H9 (cell line): ENCODE results near the gene CELA2B. TPM values are rescaled to one million over a fixed set of nuclear protein-coding genes. Genes with fewer than 3 reads are reported as not detected.

ENCODE experiments used
- DNase-seq: peaks from one replicate; pipeline ENCODE4 v3.0.0-alpha.2; 2017
- H2AFZ ChIP-seq: one replicate; pipeline ENCODE4 v1.6.1; 2013; ENCODE audit warnings: mild to moderate bottlenecking, low read length, control low read depth, moderate library complexity
- H2AK5ac ChIP-seq: 2 replicates; pipeline ENCODE4 v1.6.1; 2013; ENCODE audit warnings: low read length, control low read depth, mixed read lengths; ENCODE audit not compliant: insufficient read length
- H2BK120ac ChIP-seq: one replicate; pipeline ENCODE4 v1.6.1; 2013; ENCODE audit warnings: low read depth, mild to moderate bottlenecking, low read length, control low read depth, inconsistent platforms; ENCODE audit not compliant: poor library complexity, severe bottlenecking
- H2BK12ac ChIP-seq: 2 replicates; pipeline ENCODE4 v1.6.1; 2013; ENCODE audit warnings: low read length, control low read depth, mixed read lengths, low read depth; ENCODE audit not compliant: insufficient read length
- H2BK15ac ChIP-seq: 2 replicates; pipeline ENCODE4 v1.6.1; 2013; ENCODE audit warnings: low read depth, low read length, control low read depth
- H2BK20ac ChIP-seq: one replicate; pipeline ENCODE4 v1.6.1; 2013; ENCODE audit warnings: low read depth, mild to moderate bottlenecking, low read length, control low read depth, inconsistent platforms; ENCODE audit not compliant: poor library complexity, severe bottlenecking
- H2BK5ac ChIP-seq: 2 replicates; pipeline ENCODE4 v1.6.1; 2013; ENCODE audit warnings: low read length, control low read depth, mixed read lengths; ENCODE audit not compliant: insufficient read length
- H3K14ac ChIP-seq: 2 replicates; pipeline ENCODE4 v1.6.1; 2013; ENCODE audit warnings: low read length, control low read depth; ENCODE audit not compliant: insufficient read depth
- H3K18ac ChIP-seq: 2 replicates; pipeline ENCODE4 v1.6.1; 2013; ENCODE audit warnings: low read depth, mild to moderate bottlenecking, mixed read lengths, low read length, control low read depth; ENCODE audit not compliant: insufficient read length
- H3K23ac ChIP-seq: 2 replicates; pipeline ENCODE4 v1.6.1; 2013; ENCODE audit warnings: low read length, control low read depth, mixed read lengths, low read depth; ENCODE audit not compliant: insufficient read length
- H3K23me2 ChIP-seq: 2 replicates; pipeline ENCODE4 v1.6.1; 2013; ENCODE audit warnings: low read depth, mild to moderate bottlenecking, mixed read lengths, low read length, control low read depth; ENCODE audit not compliant: insufficient read length, poor library complexity, severe bottlenecking
- H3K27ac ChIP-seq: 2 replicates; pipeline ENCODE4 v1.5.1; 2013; ENCODE audit warnings: low read length, control low read depth, mixed read lengths, low read depth; ENCODE audit not compliant: insufficient read length
- H3K27me3 ChIP-seq: 2 replicates; pipeline ENCODE4 v1.6.1; 2013; ENCODE audit warnings: low read length, control low read depth, inconsistent platforms; ENCODE audit not compliant: insufficient read depth
- H3K4ac ChIP-seq: 2 replicates; pipeline ENCODE4 v1.6.1; 2013; ENCODE audit warnings: low read depth, mild to moderate bottlenecking, control low read depth, inconsistent platforms, low read length, moderate library complexity
- H3K4me1 ChIP-seq: 2 replicates; pipeline ENCODE4 v1.6.1; 2013; ENCODE audit warnings: low read length, control low read depth, inconsistent platforms; ENCODE audit not compliant: insufficient read depth
- H3K4me2 ChIP-seq: 2 replicates; pipeline ENCODE4 v1.6.1; 2013; ENCODE audit warnings: low read length, control low read depth, mixed read lengths; ENCODE audit not compliant: insufficient read length, insufficient read depth
- H3K56ac ChIP-seq: 2 replicates; pipeline ENCODE4 v1.6.1; 2013; ENCODE audit warnings: low read depth, mild to moderate bottlenecking, mixed read lengths, low read length, control low read depth; ENCODE audit not compliant: insufficient read length
- H3K79me1 ChIP-seq: 2 replicates; pipeline ENCODE4 v1.6.1; 2013; ENCODE audit warnings: low read depth, mild to moderate bottlenecking, moderate library complexity, low read length, control low read depth, inconsistent platforms; ENCODE audit not compliant: insufficient read depth, poor library complexity, severe bottlenecking
- H3K79me2 ChIP-seq: 2 replicates; pipeline ENCODE4 v1.6.1; 2013; ENCODE audit warnings: low read length, control low read depth, inconsistent platforms; ENCODE audit not compliant: insufficient read depth
- H3K9ac ChIP-seq: 2 replicates; pipeline ENCODE4 v1.6.1; 2013; ENCODE audit warnings: low read length, control low read depth, mixed read lengths; ENCODE audit not compliant: insufficient read length; ENCODE audit errors: extremely low read depth
- H3K9me3 ChIP-seq: one replicate; pipeline ENCODE4 v1.6.1; 2013; ENCODE audit warnings: low read depth, low read length, inconsistent platforms; ENCODE audit not compliant: control insufficient read depth
- H3T11ph ChIP-seq: one replicate; pipeline ENCODE4 v1.6.1; 2013; ENCODE audit warnings: mild to moderate bottlenecking, low read length, control low read depth, inconsistent platforms
- H4K20me1 ChIP-seq: one replicate; pipeline ENCODE4 v1.6.1; 2013; ENCODE audit not compliant: control insufficient read depth, insufficient read length, insufficient read depth
- H4K5ac ChIP-seq: 2 replicates; pipeline ENCODE4 v1.6.1; 2013; ENCODE audit warnings: low read depth, mild to moderate bottlenecking, mixed read lengths, low read length, control low read depth; ENCODE audit not compliant: insufficient read length
- H4K8ac ChIP-seq: replicated peaks from 2 replicates; pipeline ENCODE4 v1.6.1; 2013; ENCODE audit warnings: low read length, control low read depth, mixed read lengths, low read depth; ENCODE audit not compliant: insufficient read length
- H4K91ac ChIP-seq: 2 replicates; pipeline ENCODE4 v1.6.1; 2013; ENCODE audit warnings: low read depth, mild to moderate bottlenecking, moderate library complexity, mixed read lengths, low read length, control low read depth; ENCODE audit not compliant: insufficient read length
- H3K27ac Mint-ChIP-seq, 3 experiments: 2 replicates in 2 of 3; 3 replicates in 1 of 3; pipeline ENCODE4 v1.8.0; 2020 to 2021; ENCODE audit warnings: mixed read lengths in 3 of 3, mild to moderate bottlenecking in 1 of 3, moderate library complexity in 1 of 3
- H3K27me3 Mint-ChIP-seq: 2 replicates; pipeline ENCODE4 v1.8.0; 2021; ENCODE audit warnings: low read depth, mild to moderate bottlenecking, moderate library complexity, mixed read lengths
- H3K36me3 Mint-ChIP-seq, 3 experiments: 2 replicates in 2 of 3; 3 replicates in 1 of 3; pipeline ENCODE4 v1.8.0; 2020 to 2021; ENCODE audit warnings: low read depth in 3 of 3, mixed read lengths in 3 of 3; ENCODE audit not compliant: insufficient read depth in 1 of 3
- H3K4me1 Mint-ChIP-seq, 2 experiments: 2 replicates each; pipeline ENCODE4 v1.8.0; 2020; ENCODE audit warnings: mixed read lengths in 2 of 2
- H3K4me3 Mint-ChIP-seq, 2 experiments: 2 replicates in 1 of 2; 3 replicates in 1 of 2; pipeline ENCODE4 v1.8.0; 2020 to 2021; ENCODE audit warnings: mild to moderate bottlenecking in 2 of 2, mixed read lengths in 2 of 2, moderate library complexity in 1 of 2
- H3K9me3 Mint-ChIP-seq, 2 experiments: 2 replicates in 1 of 2; 3 replicates in 1 of 2; pipeline ENCODE4 v1.8.0; 2020; ENCODE audit warnings: mild to moderate bottlenecking in 2 of 2, mixed read lengths in 2 of 2, moderate library complexity in 1 of 2
- WGBS: extraction: QIAGEN DNeasy Blood & Tissue Kit; methylation state at CpG from one replicate; pipeline ENCODE4 v1.1.7; 2013; ENCODE audit warnings: missing lambda C conversion rate, low lambda C conversion rate, mixed read lengths; ENCODE audit not compliant: insufficient read length; ENCODE audit errors: extremely low coverage; 5-methylcytosine and 5-hydroxymethylcytosine counted together
- total RNA-seq: library from RNA; stranded (reverse); gene quantifications from 2 replicates; pipeline ENCODE4 v1.2.1, GENCODE V29; 2021
- TF ChIP-seq, protein P1 (sequence below): fragments of 200-600 bp; sonication (generic); conservative IDR thresholded peaks from 3 replicates; pipeline ENCODE4 v1.8.0; 2021; ENCODE audit warnings: antibody characterized with exemption, mild to moderate bottlenecking

The CELA2B gene
- total RNA-seq, 1 experiment from 2014 or later: not detected

DNA sequence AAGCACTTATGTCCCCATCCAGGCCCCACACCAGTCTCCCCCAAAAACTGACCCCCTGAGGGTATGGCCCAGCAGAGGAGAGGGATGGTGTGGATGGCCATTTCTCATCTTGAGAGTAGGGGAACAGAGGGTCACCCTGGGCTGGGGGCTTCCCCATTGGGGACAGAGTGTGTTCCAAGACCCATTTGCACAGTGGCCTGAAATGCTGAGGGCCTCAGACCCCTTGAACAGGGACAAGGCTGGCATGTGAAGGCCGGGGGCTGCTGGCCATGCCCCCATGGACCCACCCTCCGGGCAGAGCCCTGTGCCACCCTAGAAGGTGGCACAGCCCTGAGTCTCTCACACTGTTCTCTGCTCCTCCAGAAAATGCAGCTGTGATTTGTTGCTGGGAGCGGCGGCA lies 29.7 kb upstream of the CELA2B start:
- Histone ChIP-seq H4K20me1 (no peaks in the 10 kb centered on the region), H3K14ac (no peak overlapping the region), H3K18ac (no peak overlapping the region), H2BK12ac (no peak overlapping the region), H3K79me2 (no peaks in the 10 kb centered on the region), H3K27ac (no peak overlapping the region), H2BK5ac (no peak overlapping the region), H3K23ac (no peak overlapping the region), H3K4ac (no peak overlapping the region), H3K27me3 (no peaks in the 10 kb centered on the region), H2BK20ac (no peak overlapping the region), H3K56ac (no peak overlapping the region), H2BK15ac (no peak overlapping the region), H3K23me2 (no peaks in the 10 kb centered on the region), H3K4me2 (no peak overlapping the region), H3K4me1 (no peaks in the 10 kb centered on the region), H2BK120ac (no peak overlapping the region), H3K9ac (no peak overlapping the region), H2AK5ac (no peak overlapping the region), H4K5ac (no peak overlapping the region), H3T11ph (no peak overlapping the region), H4K8ac (no peak overlapping the region), H4K91ac (no peak overlapping the region), H3K9me3 (no peaks in the 10 kb centered on the region), H2AFZ (no peak overlapping the region), H3K79me1 (no peaks in the 10 kb centered on the region)
- DNase-seq: no peak
- Mint-ChIP-seq H3K27me3 (peaks cover 7% of the 10 kb centered on the region), H3K4me3 (no peak overlapping the region), H3K9me3 (peaks cover 0 to 6% of the 10 kb centered on the region in 2 experiments; a peak in 3 of 5 replicates), H3K36me3 (no peaks in the 10 kb centered on the region; a peak in 1 of 7 replicates), H3K27ac (peak overlapping the region in 1 of 3 experiments; percentile 79; a peak in 1 of 7 replicates), H3K4me1 (no peaks in the 10 kb centered on the region)
- TF ChIP-seq, protein P1, sequence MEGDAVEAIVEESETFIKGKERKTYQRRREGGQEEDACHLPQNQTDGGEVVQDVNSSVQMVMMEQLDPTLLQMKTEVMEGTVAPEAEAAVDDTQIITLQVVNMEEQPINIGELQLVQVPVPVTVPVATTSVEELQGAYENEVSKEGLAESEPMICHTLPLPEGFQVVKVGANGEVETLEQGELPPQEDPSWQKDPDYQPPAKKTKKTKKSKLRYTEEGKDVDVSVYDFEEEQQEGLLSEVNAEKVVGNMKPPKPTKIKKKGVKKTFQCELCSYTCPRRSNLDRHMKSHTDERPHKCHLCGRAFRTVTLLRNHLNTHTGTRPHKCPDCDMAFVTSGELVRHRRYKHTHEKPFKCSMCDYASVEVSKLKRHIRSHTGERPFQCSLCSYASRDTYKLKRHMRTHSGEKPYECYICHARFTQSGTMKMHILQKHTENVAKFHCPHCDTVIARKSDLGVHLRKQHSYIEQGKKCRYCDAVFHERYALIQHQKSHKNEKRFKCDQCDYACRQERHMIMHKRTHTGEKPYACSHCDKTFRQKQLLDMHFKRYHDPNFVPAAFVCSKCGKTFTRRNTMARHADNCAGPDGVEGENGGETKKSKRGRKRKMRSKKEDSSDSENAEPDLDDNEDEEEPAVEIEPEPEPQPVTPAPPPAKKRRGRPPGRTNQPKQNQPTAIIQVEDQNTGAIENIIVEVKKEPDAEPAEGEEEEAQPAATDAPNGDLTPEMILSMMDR: no peak
- WGBS: no CpG with 5 or more reads among the region's 4 CpGs
